ENCODE data around the gene CRYBG1.

GRCh38 chr6:106339334-106340029 lies 21.0 kb upstream of the CRYBG1 start:
- no peak for TF ChIP-seq POLR2A (IDR thresholded peaks at IDR 0.05; ENCODE audit: extremely low read depth, insufficient read length)
- TF ChIP-seq, protein P1, sequence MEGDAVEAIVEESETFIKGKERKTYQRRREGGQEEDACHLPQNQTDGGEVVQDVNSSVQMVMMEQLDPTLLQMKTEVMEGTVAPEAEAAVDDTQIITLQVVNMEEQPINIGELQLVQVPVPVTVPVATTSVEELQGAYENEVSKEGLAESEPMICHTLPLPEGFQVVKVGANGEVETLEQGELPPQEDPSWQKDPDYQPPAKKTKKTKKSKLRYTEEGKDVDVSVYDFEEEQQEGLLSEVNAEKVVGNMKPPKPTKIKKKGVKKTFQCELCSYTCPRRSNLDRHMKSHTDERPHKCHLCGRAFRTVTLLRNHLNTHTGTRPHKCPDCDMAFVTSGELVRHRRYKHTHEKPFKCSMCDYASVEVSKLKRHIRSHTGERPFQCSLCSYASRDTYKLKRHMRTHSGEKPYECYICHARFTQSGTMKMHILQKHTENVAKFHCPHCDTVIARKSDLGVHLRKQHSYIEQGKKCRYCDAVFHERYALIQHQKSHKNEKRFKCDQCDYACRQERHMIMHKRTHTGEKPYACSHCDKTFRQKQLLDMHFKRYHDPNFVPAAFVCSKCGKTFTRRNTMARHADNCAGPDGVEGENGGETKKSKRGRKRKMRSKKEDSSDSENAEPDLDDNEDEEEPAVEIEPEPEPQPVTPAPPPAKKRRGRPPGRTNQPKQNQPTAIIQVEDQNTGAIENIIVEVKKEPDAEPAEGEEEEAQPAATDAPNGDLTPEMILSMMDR (IDR thresholded peaks at IDR 0.05; ENCODE audit: low read depth, low read length): peak; percentile 83
